ENCODE measurements around the gene BRD1. TPM values are rescaled to one million over a fixed set of nuclear protein-coding genes. Genes with fewer than 3 reads are reported as not detected.
A peak's percentile ranks its signal among the peaks of the same experiment; 100 is the strongest.

BRD1 gene
- total and polyA plus RNA-seq, 12 donors: 8.2 to 23.2 (median 16.9) TPM

- intact Hi-C loops (cut with DNase I): no loop called here
- H3K4me3 ChIP-seq: no peak overlapping the region
- ATAC-seq (peak in 1 of 8 donors; percentile 61), DNase-seq (no peak)
- TF ChIP-seq, protein P1, sequence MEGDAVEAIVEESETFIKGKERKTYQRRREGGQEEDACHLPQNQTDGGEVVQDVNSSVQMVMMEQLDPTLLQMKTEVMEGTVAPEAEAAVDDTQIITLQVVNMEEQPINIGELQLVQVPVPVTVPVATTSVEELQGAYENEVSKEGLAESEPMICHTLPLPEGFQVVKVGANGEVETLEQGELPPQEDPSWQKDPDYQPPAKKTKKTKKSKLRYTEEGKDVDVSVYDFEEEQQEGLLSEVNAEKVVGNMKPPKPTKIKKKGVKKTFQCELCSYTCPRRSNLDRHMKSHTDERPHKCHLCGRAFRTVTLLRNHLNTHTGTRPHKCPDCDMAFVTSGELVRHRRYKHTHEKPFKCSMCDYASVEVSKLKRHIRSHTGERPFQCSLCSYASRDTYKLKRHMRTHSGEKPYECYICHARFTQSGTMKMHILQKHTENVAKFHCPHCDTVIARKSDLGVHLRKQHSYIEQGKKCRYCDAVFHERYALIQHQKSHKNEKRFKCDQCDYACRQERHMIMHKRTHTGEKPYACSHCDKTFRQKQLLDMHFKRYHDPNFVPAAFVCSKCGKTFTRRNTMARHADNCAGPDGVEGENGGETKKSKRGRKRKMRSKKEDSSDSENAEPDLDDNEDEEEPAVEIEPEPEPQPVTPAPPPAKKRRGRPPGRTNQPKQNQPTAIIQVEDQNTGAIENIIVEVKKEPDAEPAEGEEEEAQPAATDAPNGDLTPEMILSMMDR (IDR thresholded peaks at IDR 0.05): no peak
- 59 to 60% methylated on average over 22 to 25 of the region's 25 CpGs for WGBS, 2 donors
- no peaks in the 10 kb centered on the region for H3K4me1 ChIP-seq
- H3K27ac ChIP-seq: no peak overlapping the region
- no peaks in the 10 kb centered on the region for H3K36me3 ChIP-seq
- H3K27me3 ChIP-seq: peaks cover 0 to 29% (median 9%) of the 10 kb centered on the region in 7 donors
- H3K9me3 ChIP-seq: peaks cover 0 to 12% (median 0%) of the 10 kb centered on the region in 11 donors
These were observed 72.7 kb downstream of the BRD1 start for GRCh38 chr22:49754696-49755630.

DNA sequence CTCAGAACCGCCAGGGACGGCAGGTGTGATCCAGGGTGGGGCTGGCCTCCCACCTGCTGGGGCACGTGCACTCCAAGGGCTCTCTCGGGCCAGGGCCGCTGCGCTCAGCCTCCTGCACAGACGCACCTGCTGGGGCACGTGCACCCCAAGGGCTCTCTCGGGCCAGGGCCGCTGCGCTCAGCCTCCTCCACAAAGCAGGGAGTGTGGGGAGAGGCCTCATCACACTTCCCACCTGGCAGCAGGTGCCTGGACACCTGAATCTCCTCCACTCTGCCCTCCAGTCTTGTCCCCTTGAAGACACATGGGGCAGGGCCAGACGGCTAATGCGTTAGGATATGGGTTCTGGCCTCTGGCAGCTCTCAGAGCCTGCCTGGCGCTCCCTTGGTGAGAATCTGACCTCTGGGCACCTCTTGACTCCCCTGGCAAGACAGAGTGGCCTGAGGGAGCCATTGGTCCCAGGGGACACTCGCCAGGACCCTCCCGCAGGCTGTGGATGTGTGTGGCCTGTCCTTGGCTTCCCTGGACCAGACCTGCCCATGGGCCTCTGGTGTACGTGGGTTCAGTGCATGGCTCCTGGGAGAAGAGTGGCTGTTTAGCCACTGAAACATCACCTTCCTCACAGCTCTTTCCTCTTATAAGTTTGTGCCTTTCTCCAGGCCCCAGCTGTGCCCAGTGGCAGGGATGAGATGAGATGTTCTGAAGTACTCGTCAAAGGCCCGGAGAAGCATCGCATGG is 73.5 kb downstream of the BRD1 start:
- WGBS, 2 donors: 80 to 82% methylated on average over 20 of the region's 20 CpGs
- no peak overlapping the region for H3K4me3 ChIP-seq
- no peak for DNase-seq
- no peak for ATAC-seq
- peaks cover 0 to 12% (median 0%) of the 10 kb centered on the region in 11 donors for H3K9me3 ChIP-seq
- H3K4me1 ChIP-seq: no peaks in the 10 kb centered on the region
- intact Hi-C loops (cut with DNase I): no loop called here
- H3K27me3 ChIP-seq: peaks cover 0 to 36% (median 14%) of the 10 kb centered on the region in 7 donors
- no peaks in the 10 kb centered on the region for H3K36me3 ChIP-seq
- TF ChIP-seq, protein P1 (IDR thresholded peaks at IDR 0.05): no peak
- H3K27ac ChIP-seq: no peak overlapping the region

DNA sequence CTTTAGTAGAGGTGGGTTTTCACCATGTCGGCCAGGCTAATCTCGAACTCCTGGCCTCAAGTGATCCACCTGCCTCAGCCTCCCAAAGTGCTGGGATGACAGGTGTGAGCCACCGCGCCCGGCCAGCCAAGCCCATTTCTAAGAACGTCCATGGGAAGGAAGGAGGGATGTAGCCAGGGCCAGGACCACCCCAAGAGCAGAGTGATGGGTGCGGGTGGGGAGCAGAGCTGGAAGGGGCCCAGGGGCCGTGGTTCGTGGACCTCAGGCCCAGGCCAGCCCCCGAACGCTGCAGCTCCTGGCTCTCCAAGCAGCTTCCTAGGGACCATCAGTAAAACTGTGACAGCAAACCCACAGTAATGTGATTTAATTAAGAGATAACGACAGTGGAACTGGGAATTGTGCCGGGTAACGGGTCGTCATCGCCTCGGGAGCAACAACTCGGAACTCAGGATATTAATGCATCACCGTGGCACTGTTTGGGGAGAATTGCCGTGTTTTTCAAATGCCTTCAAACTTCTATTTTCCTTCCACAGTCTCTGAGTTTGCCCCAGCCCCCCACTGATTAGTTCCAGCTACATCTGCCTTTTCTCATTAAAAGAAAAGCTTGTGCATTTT is 74.3 kb downstream of the BRD1 start:
- DNase-seq (no peak), ATAC-seq (no peak)
- Histone ChIP-seq H3K4me3 (no peak overlapping the region), H3K36me3 (no peaks in the 10 kb centered on the region), H3K27me3 (peaks cover 0 to 36% (median 14%) of the 10 kb centered on the region in 7 donors), H3K9me3 (peaks cover 0 to 12% (median 0%) of the 10 kb centered on the region in 11 donors), H3K4me1 (no peaks in the 10 kb centered on the region), H3K27ac (no peak overlapping the region)
- 76 to 83% methylated on average over 20 of the region's 20 CpGs for WGBS, 2 donors
- TF ChIP-seq, protein P1 (IDR thresholded peaks at IDR 0.05): no peak
- intact Hi-C loops (cut with DNase I): no loop called here

GRCh38 chr22:49752598-49753091 is 75.0 kb downstream of the BRD1 start:
- intact Hi-C loops (cut with DNase I): no loop called here
- Histone ChIP-seq H3K9me3 (peaks cover 0 to 18% (median 3%) of the 10 kb centered on the region in 11 donors), H3K36me3 (no peaks in the 10 kb centered on the region), H3K4me1 (no peaks in the 10 kb centered on the region), H3K27ac (no peak overlapping the region), H3K4me3 (no peak overlapping the region), H3K27me3 (peaks cover 0 to 36% (median 14%) of the 10 kb centered on the region in 7 donors)
- ATAC-seq (peak in 1 of 8 donors; percentile 16), DNase-seq (no peak)
- TF ChIP-seq, protein P1 (IDR thresholded peaks at IDR 0.05): no peak
- WGBS, 2 donors: 47 to 52% methylated on average over 21 of the region's 21 CpGs
